Activated T-cell treated with anti-CD3 and anti-CD28 coated beads for 48 hours (primary cell): ENCODE results near the gene ADAMTS17.

Source experiments
- DNase-seq: peaks from one replicate; pipeline ENCODE4 v3.0.0-alpha.2; 2020; ENCODE audit warnings: low read depth

The ADAMTS17 gene

DNA sequence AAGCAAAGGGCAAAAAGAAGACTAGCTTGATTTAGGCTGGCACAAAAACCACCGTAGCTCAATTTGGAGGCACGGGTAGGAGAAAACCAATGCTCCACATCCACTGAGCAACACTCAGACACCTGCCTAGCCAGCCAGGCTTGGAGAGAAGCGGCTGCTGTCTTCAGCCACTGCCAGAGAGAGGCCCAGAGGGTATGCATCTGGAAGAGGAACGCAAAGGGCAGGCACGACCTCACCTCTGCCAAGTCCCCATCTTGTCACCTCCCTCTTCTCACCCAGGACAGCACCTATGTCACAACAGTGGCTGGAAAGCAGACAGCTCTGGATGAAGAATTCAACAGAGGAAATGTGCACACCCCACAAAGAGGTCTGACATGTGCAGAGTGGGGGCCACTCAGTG is 93.5 kb downstream of the ADAMTS17 start:
- DNase-seq, result no peak

DNA sequence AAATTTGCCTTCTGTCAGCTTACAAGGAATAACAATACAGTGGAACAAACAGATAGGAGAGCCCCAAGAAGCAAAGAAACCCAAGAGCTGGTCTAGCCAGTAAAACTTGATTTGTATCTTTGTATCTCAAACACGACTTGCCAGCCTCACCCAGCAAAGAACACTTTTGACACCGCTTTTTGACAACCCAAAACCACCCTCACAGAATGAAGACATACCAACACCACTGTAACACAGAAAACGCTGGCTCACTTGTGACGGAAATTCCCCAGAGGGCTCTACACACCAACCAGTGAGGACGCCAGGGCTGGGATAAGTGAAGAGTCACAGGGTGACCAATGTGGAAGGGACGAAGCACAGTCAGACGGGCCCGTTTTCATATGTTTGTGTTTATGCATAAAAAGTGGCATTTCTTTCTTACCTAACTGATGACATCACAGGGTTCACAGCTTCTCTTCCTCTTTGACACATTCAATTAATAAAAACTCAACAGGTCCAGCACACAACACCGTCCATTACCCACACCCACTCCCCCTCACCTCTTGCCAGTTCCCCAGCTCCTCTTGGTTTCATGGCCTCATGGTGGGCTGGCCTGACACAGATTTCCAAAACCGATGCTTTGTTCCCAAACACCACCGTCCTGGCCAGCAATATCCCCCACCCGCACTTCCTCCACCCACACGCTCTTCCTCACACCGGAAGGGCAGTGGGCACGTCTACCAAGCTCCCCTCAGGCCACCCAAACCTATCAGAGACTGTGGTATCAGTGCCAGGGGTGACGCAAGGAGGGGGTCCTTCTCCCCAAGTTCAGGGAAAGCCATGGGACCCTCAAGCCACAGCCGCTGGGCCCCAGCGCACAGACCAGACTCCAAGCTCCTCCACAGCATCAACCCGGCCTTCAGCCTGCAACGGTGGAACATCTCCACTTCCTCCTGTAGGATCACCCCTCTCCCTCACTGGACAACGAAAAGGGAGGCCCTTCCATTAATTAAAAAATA is 94.2 kb downstream of the ADAMTS17 start:
- DNase-seq, result no peak

GRCh38 chr15:100245855-100246254 is 95.9 kb downstream of the ADAMTS17 start:
- DNase-seq, result no peak

DNA sequence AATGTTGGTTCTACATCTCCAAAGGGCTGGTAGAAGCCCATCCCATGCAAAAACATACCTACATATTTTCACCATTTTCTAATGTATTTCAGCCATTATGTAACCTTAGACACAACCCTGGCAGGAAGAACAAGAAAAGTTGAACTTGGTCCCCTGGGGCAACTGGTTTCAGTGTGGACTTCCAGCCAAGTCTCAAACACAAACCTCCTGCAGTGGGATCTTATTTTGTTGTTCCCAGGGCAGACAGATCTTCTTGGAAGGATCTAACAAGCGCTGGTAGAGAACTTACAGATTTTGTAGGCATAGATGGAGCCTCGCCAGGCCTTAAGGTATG is 96.3 kb downstream of the ADAMTS17 start:
- DNase-seq, result no peak

DNA sequence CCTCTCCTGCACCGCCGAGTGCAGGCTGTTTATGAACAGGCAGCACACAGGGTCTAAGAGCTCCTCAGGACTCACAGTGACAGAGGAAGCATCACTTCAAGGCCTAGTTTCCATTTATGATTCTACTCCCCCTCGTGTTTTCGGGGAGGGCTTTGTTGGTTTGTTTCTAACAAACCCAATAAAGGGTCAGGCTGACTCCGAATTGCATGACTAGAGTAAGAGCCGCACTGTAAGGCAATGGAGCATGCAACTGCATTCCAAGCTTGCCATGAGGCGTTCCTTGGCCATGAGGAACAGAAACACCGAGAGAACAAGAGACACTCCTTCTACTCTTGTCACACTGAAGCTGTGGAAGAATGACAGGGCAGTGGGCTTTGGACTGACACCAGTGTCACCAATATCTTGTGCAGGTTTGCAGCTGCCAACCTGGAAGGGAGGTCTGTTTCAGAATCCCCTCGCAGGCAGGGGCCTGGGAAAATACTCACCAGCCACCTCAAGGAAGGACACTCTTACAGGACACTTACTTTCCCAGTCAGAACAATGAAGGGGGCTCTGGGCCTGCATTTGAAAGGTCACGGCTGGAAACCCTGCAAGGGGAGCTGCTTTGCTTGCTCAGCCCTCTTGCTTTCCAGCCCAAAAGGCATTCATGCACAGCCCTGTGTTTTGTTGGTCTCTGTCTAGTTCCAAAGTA is 96.8 kb downstream of the ADAMTS17 start:
- no peak for DNase-seq

- DNase-seq, result no peak
These were observed 98.8 kb downstream of the ADAMTS17 start for GRCh38 chr15:100242989-100243388.

DNA sequence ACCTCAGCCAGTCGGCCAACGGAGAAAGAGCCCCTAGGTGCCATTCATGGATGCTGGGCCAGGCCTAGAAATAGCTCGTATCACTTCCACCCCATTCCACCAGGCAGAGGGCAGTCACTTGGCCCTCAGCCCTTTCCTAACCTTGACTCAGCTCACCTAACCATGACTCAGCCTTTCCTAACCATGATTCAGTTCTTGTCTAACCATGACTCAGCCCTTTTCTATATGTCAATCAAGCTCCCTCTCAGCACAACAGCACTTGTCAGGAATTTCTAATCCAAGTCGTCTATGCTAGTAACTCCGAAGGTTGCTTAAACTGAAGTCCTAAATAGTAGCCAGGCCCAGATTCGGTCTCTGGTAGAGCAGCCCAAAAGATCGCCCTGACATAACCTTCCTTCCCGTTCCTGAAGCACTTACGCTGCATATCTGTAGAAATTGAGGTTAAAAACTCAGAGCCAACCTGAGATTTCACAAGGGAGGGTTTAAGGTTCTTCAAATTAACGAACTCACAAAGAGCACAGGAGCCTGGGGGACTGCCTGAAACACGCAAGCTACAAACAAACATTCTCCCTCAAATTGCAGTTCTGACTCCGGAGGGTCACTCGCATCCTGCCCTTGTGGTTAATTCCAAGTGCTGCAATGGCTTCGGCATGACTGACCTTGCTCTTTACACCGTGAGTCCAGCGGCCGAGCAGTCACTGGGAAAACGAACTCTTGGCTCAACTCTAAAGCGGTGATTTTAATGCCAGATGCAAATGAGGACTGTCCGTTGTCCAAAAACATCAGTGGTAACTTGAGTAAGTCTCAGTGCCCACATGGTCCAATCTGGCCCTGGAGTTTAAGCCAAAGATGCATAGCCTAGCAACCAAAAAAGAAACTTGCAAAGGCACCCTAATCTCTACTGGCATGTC is 99.9 kb downstream of the ADAMTS17 start:
- no peak for DNase-seq

DNA sequence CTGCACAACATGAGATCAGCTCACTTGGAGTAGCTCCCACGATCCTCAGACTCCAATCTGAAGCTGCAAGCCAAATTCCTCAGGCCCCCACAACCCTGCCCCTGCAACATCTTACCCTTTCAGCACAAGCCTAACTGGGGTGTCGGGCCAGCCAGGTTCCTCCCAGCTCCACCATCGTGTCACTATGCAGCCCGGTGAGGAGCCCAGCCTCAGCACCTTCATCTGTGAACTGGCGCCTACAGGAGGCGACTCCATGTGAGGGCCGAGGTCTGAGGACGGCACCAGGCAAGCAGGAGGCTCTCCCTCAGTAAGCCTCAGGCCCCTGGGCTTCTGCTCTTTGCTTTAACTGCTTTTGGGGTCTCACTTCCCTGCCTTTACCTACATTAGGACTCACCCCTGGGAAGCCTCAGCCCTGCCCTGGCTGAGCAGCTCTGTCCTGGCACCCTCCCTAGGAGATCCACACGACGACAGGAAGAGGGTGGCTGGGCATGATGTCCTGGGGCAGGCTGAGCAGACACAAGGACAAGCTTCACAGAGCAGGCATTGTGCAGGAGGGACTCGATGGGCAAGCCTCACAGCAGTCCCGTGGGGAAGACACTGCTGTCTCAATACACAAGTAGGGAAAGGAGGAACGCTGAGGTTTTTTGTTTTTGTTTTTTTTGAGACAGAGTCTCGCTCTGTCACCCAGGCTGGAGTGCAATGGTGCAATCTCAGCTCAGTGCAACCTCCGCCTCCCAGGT is 104.6 kb downstream of the ADAMTS17 start:
- DNase-seq, result no peak

DNA sequence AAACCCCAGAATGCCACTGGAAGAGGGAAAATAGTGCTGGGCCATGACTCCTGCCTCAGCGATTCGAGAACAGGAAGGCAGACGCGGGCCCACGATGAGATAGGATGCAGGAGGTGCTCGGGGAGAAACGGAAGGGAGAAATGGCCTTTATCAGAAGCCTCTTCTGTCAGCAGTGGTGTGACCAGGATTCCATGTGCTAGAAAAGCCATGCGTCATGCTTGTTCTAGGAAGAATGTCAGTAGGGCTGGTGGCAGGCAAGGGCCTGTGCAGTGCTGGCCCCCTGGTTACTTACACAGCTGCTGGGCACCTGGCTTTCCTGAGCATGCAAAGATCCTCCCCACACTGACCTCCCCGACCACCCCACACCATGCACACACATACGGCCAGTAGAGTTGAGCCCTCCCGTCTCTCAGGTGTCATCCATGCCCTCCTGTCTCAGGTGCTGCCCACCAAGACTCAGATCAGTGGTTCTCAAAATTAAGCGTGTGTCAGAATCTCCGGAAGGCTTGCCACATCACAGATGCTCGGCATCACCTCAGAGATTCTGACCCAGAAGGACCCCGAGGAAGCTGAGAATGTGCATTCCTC is 106.7 kb downstream of the ADAMTS17 start:
- no peak for DNase-seq

GRCh38 chr15:100234158-100235029 is 107.4 kb downstream of the ADAMTS17 start:
- DNase-seq, result no peak

- no peak for DNase-seq
These were observed 111.0 kb downstream of the ADAMTS17 start for GRCh38 chr15:100230784-100231183.

DNA sequence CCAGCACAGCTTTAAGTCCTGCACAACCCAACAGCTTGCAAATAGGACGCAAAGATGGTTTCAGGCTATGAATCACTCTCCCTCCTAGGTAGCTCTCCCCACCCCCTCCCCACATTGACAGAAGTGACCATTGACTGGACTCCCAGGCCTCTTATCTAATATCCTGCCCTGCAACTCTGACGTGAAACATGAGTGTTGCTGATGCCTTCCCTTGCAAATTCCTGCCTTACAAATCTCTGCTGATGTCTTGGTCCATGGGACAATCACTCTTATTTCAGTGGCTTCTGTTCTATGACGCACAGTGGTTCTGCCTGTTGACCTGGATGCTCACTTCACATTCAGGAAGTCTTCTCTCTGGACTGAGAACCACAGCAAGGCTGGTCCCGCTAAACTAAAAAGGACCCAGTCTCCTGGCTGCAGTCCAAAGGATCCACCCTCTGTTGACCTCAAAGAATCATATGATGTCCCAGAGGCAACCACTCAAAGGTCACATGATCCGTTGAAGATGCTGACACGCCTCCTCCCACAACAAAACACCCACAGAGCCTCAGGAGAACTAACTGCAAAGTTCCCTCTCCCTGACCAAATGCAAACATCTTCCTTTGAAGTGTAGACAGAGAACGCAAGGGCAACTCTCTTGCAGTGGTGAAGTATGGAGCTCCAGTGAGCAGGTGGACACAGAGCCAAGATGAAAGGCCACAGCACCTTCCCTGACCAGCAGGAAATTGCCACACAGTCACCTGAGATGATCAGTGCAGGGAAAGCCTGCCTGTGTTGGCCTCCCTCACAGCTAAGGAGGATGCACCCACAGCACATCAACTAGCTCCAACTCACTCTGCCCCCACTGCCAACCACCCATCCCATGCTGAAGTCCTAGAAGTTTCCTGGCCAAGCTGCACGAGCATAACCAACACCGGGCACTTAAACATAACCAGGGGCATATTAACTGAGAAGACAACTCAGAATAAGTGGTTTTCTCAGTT is 112.3 kb downstream of the ADAMTS17 start:
- no peak for DNase-seq

DNA sequence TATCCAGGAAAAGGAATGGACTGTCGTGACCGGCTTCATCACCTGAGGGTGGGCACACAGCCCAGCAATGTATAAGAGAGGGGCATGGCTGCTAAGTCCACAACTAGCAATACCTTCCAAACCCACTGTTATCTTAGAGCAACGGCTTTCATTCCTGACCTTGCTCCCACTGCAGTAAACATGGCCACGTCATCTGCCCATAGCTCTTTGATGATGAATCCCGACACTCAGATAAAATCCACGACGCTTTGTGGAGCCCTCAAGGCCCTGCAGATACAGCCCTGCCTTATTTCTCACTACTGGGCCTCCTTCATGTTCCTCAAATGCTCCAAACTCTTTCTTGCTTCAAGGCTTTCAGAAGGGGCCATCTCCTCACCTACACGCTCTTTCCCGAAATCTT is 114.0 kb downstream of the ADAMTS17 start:
- DNase-seq, result no peak

DNA sequence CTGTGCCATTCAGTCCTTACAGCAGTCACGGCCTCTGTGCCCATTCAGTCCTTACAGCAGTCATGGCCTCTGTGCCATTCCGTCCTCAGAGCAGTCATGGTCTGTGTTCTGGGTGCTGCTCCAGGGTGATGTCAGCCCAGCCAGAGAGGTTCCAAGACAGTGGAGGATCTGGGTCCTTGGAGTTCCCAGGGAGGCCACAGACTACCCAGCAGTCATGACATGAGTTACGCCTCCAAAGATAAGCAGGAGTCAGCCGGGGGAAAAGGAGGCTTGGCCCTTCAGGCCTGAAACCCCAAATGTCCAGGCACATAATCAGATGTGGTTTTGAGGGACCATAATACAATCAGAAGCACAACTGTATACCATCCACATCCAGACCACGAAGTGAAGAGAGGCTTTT is 115.7 kb downstream of the ADAMTS17 start:
- DNase-seq, result no peak

DNA sequence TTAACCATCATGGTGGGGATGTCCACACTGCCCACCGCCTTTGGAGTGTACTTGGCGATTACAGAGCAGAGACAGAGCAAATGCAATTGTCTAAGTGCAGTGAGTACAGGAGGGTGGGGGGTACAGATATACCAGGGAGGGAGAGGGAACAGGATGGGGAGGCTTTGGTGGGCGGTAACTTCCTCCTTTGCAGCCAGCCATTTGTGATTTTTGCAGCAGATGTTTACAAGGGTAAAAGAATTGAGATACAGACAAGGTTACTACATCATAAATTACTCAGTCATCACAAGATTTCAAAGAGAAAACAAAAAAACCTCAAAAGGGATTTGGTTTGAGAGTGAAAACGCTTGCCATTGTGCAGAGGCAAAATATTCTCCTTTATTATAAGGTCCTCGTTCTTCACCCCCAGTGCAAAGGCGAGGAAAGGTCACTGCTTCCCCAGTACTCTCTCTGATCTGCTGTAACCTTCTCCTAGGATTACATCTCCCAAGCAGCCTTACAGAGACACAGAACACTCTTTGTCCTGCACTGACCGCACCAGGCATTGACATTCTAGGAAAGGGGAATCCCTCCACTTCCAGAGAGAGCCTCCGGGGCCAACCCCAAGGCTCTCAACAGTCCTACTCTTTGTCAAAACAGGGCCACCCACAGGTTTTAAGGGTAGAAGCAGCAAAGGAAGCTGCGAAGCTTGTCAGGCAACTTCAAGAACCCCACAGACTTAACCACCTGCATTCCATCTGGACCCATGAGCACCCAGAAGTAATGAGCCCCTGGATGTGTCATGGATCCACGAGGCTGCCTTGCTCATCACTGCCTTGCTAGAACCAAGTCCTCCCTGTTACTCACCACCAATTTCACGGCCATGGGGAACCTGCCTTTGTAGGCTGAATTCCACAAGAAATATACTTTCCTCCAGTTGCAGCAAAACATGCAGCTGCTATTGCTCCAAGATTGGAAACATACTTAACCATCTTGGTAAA is 117.3 kb downstream of the ADAMTS17 start:
- DNase-seq, result no peak

- DNase-seq, result no peak
These were observed 119.4 kb downstream of the ADAMTS17 start for GRCh38 chr15:100222349-100222715.

DNA sequence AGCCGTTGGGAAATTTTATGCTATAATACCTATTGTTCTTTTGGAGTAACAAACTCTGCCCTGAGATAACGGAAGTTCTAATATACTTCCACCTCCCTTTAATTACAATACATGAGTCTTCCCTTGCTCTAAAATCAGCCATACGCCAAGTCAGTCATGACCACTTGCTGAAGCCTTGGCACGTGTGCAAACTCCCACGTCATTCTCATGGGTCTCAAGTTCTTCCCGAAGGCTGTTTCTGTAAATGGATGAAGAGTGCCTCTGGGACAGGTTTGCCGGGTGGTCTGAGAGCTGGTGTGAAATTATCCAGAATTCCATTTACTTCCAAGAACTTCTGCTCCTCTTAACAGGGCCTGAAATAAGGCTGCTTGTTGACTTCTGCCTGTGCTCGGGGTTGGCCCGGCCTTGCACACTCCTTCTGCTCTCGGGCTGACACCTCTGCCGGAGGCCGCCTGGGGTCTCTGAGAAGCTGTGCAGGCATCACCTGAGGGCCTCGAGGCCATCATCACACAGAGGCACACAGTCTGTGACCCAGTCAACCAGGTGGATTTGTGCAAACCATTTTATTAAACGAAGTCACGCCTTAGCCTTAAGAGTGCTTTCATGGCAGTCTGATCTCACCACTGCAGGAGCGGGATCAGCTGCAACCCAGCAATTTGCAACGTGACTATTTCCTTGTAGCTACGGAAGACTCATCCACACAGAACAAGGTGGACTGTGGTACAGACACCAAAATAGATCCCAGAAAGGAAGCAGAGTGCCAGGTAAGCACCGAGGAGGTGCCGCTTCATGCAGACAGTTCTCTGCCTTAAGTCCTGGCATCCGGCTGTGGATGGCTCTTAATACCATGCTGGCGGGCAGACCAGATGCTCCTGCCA is 120.1 kb downstream of the ADAMTS17 start:
- DNase-seq, result no peak
